ENCODE measurements around the gene RORB.

RORB gene

DNA sequence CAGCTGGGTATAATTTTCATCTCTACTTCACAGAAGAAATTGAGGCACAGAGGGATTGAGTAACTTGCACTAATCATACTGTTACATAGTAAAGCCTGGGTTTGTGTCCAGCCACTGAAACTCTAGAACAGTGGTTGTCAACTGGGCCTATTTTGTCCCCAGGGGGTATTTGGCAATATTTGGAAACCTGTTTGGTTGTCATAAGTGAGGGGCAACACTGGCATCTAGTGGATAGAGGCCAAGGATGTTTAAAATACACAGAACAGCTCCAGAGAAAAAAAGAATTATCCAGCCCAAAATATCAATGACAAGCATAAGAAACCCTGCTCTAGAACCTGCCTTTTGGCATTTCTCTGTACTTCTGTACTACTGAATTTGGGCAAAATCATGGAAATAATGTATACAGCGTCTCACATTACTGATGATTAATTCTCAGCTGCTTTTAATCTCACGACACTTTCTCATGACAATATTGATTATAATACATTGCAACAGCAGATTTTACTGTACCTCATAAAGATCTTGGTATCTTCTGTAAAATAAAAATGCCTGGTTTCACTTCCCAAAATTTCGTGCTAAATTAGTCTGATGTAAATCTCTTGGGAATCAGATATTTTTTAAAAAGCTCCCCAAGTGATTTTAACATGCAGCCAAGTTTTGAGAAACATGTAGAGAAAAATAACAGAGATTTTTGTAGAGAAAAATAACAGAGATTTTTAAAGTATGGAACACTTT is 112.7 kb downstream of the RORB start:
- H3K4me3 Mint-ChIP-seq, result no peak overlapping the region
- peaks cover 30% of the 10 kb centered on the region for H3K4me1 Mint-ChIP-seq
- ATAC-seq, result no peak
- no peaks in the 10 kb centered on the region for H3K27me3 Mint-ChIP-seq
- no peaks in the 10 kb centered on the region for H3K9me3 Mint-ChIP-seq
- no peaks in the 10 kb centered on the region for H3K36me3 Mint-ChIP-seq
- no peak overlapping the region for H3K27ac Mint-ChIP-seq

- no peaks in the 10 kb centered on the region for H3K9me3 Mint-ChIP-seq
- no peaks in the 10 kb centered on the region for H3K36me3 Mint-ChIP-seq
- peaks cover 30% of the 10 kb centered on the region for H3K4me1 Mint-ChIP-seq
- no peak overlapping the region for H3K4me3 Mint-ChIP-seq
- H3K27ac Mint-ChIP-seq, result peak overlapping the region; percentile 59
- H3K27me3 Mint-ChIP-seq, result no peaks in the 10 kb centered on the region
- no peak for ATAC-seq
Observed at GRCh38 chr9:74610523-74611061, 113.5 kb downstream of the RORB start.

- no peak overlapping the region for H3K4me3 Mint-ChIP-seq
- peaks cover 5% of the 10 kb centered on the region for H3K4me1 Mint-ChIP-seq
- no peaks in the 10 kb centered on the region for H3K36me3 Mint-ChIP-seq
- ATAC-seq, result no peak
- peaks cover 38% of the 10 kb centered on the region for H3K27me3 Mint-ChIP-seq
- no peaks in the 10 kb centered on the region for H3K9me3 Mint-ChIP-seq
- H3K27ac Mint-ChIP-seq, result no peak overlapping the region
Observed at GRCh38 chr9:74630228-74630627, 133.1 kb downstream of the RORB start.

DNA sequence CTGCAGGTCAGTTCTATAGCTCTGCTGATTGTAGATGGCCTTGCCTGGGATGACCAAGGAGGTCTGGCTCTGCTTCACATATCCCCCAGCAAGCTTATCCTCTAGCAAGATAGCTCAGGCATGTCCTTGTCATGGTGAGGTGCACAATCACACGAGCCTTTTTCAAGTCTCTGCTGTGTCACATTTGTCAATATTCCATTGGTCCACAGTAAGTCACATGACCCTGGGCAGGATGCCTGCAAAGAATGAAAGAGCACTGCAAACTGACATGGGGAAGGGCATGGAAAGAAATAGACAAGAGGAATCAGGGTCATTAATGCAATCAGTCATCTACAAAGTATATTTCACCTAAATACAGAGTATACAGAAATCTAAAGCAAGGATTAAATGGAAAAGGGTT is 142.0 kb downstream of the RORB start:
- no peaks in the 10 kb centered on the region for H3K4me1 Mint-ChIP-seq
- H3K9me3 Mint-ChIP-seq, result no peaks in the 10 kb centered on the region
- H3K36me3 Mint-ChIP-seq, result no peaks in the 10 kb centered on the region
- no peak overlapping the region for H3K27ac Mint-ChIP-seq
- no peaks in the 10 kb centered on the region for H3K27me3 Mint-ChIP-seq
- no peak overlapping the region for H3K4me3 Mint-ChIP-seq
- ATAC-seq, result no peak

DNA sequence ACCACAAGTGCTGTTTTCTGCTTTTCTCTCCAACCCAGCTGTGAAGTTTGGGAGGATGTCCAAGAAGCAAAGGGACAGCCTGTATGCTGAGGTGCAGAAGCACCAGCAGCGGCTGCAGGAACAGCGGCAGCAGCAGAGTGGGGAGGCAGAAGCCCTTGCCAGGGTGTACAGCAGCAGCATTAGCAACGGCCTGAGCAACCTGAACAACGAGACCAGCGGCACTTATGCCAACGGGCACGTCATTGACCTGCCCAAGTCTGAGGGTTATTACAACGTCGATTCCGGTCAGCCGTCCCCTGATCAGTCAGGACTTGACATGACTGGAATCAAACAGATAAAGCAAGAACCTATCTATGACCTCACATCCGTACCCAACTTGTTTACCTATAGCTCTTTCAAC is 145.2 kb downstream of the RORB start:
- H3K9me3 Mint-ChIP-seq, result no peaks in the 10 kb centered on the region
- no peaks in the 10 kb centered on the region for H3K4me1 Mint-ChIP-seq
- no peak overlapping the region for H3K4me3 Mint-ChIP-seq
- no peaks in the 10 kb centered on the region for H3K36me3 Mint-ChIP-seq
- ATAC-seq, result no peak
- no peak overlapping the region for H3K27ac Mint-ChIP-seq
- no peaks in the 10 kb centered on the region for H3K27me3 Mint-ChIP-seq

GRCh38 chr9:74643303-74643923 is 146.3 kb downstream of the RORB start:
- no peak for ATAC-seq
- Mint-ChIP-seq H3K4me1 (no peaks in the 10 kb centered on the region), H3K4me3 (no peak overlapping the region), H3K27ac (no peak overlapping the region), H3K36me3 (no peaks in the 10 kb centered on the region), H3K9me3 (no peaks in the 10 kb centered on the region), H3K27me3 (no peaks in the 10 kb centered on the region)

GRCh38 chr9:74644023-74644422 is 146.9 kb downstream of the RORB start:
- Mint-ChIP-seq H3K27me3 (no peaks in the 10 kb centered on the region), H3K9me3 (no peaks in the 10 kb centered on the region), H3K4me1 (no peaks in the 10 kb centered on the region), H3K4me3 (no peak overlapping the region), H3K27ac (no peak overlapping the region), H3K36me3 (no peaks in the 10 kb centered on the region)
- no peak for ATAC-seq

GRCh38 chr9:74645007-74645639 is 148.0 kb downstream of the RORB start:
- no peaks in the 10 kb centered on the region for H3K4me1 Mint-ChIP-seq
- H3K27me3 Mint-ChIP-seq, result no peaks in the 10 kb centered on the region
- no peaks in the 10 kb centered on the region for H3K36me3 Mint-ChIP-seq
- no peaks in the 10 kb centered on the region for H3K9me3 Mint-ChIP-seq
- no peak overlapping the region for H3K27ac Mint-ChIP-seq
- H3K4me3 Mint-ChIP-seq, result no peak overlapping the region
- no peak for ATAC-seq

DNA sequence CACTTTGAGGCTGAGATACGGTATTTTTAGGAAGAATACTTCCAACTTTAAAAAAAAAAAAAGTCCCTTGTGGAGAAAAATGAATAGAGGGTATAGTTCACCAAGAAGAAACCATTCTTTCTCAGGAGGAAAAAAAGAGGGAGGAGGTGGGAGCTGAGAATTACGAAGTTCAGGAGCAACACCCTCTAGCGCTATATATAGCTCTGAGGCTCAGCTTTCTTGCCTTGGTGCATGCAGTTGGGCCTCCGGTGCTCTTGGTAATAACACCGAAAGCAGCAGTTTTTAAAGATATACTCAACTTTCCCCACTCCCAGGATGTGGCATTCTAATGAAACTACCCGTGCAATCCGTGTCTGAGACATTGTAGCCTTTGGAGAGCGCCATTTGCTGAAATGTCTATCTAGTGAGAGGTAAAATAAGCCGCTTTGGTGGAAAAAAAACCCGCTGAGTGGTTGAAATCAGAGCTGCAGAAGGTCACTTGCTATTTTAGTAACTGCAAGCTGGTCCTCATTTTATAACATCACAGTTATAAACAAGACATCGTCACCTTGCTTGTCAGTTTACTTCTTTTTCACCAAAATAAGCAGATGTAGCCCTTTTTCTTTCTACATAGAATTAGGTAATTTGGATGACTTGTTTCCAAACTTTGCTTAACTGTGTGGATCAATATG is 156.4 kb downstream of the RORB start:
- Mint-ChIP-seq H3K27ac (no peak overlapping the region), H3K4me3 (no peak overlapping the region), H3K27me3 (peaks cover 11% of the 10 kb centered on the region), H3K4me1 (no peaks in the 10 kb centered on the region), H3K36me3 (no peaks in the 10 kb centered on the region), H3K9me3 (no peaks in the 10 kb centered on the region)
- no peak for ATAC-seq

DNA sequence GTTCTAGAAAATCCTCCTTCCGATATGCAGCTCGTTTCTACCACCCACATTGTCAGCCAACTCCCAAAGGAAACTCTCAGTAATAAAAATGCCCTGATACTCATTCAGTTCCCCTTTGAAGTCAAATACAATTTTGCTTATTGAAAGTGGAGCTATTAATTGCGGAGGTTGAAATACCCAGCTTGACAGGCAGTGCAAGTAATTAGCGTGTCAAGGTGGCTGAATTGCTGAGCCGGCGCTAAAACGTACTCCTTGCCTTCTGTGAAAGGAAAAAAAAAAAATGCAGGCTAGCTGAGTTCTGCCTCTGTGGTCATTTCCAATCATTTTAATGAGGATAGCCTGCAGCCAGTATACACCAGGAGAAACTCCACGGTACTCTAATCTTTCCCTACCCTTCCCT is 165.5 kb downstream of the RORB start:
- no peak for ATAC-seq
- H3K4me1 Mint-ChIP-seq, result no peaks in the 10 kb centered on the region
- H3K9me3 Mint-ChIP-seq, result no peaks in the 10 kb centered on the region
- no peaks in the 10 kb centered on the region for H3K27me3 Mint-ChIP-seq
- no peak overlapping the region for H3K4me3 Mint-ChIP-seq
- no peaks in the 10 kb centered on the region for H3K36me3 Mint-ChIP-seq
- H3K27ac Mint-ChIP-seq, result no peak overlapping the region

DNA sequence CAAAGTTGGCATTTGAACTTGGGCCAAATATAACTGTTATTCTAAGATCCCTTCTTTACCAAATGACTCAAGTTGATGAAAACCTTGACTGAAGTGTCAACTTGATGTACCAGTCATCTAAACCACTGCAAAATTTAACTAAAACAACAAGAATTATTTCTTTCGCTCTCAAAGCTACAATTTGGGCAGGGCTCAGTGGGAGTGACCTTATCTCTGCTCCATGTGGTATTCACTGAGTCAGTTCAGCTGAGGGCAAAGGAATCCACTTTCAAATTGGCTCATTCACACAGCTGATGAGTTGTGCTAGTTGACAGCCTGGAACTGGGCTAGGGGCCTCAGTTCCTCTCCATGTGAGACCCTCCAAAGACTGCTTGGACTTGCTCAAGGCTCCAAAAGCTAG is 166.3 kb downstream of the RORB start:
- no peaks in the 10 kb centered on the region for H3K4me1 Mint-ChIP-seq
- no peak overlapping the region for H3K27ac Mint-ChIP-seq
- no peaks in the 10 kb centered on the region for H3K36me3 Mint-ChIP-seq
- H3K9me3 Mint-ChIP-seq, result no peaks in the 10 kb centered on the region
- ATAC-seq, result no peak
- H3K27me3 Mint-ChIP-seq, result no peaks in the 10 kb centered on the region
- no peak overlapping the region for H3K4me3 Mint-ChIP-seq

- H3K27ac Mint-ChIP-seq, result no peak overlapping the region
- H3K4me1 Mint-ChIP-seq, result no peaks in the 10 kb centered on the region
- H3K4me3 Mint-ChIP-seq, result no peak overlapping the region
- no peaks in the 10 kb centered on the region for H3K27me3 Mint-ChIP-seq
- H3K9me3 Mint-ChIP-seq, result no peaks in the 10 kb centered on the region
- ATAC-seq, result no peak
- no peaks in the 10 kb centered on the region for H3K36me3 Mint-ChIP-seq
Observed at GRCh38 chr9:74666625-74667316, 169.6 kb downstream of the RORB start.

DNA sequence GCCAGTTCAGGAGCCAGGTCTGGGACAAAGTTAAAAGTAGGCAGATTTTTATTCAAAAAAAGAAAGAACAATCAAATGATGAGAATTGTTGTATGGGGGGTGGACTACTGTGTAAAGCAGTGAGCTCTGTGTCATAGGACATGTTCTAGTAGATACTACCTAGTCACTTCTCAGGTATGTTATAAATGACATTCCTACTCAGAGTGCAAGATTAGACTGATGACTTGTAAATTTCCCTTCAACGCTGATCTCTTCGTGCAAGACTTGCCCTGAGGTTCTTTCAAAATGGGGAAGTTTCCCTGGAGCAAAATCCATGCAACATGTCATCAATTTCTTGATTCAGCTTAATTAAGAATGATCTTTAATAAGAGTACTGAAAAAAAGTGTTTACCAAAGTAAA is 175.1 kb downstream of the RORB start:
- Mint-ChIP-seq H3K4me1 (no peaks in the 10 kb centered on the region), H3K27me3 (no peaks in the 10 kb centered on the region), H3K27ac (no peak overlapping the region), H3K9me3 (no peaks in the 10 kb centered on the region), H3K36me3 (no peaks in the 10 kb centered on the region), H3K4me3 (no peak overlapping the region)
- no peak for ATAC-seq

GRCh38 chr9:74674077-74674476 is 176.9 kb downstream of the RORB start:
- Mint-ChIP-seq H3K27ac (no peak overlapping the region), H3K36me3 (no peaks in the 10 kb centered on the region), H3K27me3 (no peaks in the 10 kb centered on the region), H3K9me3 (no peaks in the 10 kb centered on the region), H3K4me1 (no peaks in the 10 kb centered on the region), H3K4me3 (no peak overlapping the region)
- ATAC-seq, result no peak

DNA sequence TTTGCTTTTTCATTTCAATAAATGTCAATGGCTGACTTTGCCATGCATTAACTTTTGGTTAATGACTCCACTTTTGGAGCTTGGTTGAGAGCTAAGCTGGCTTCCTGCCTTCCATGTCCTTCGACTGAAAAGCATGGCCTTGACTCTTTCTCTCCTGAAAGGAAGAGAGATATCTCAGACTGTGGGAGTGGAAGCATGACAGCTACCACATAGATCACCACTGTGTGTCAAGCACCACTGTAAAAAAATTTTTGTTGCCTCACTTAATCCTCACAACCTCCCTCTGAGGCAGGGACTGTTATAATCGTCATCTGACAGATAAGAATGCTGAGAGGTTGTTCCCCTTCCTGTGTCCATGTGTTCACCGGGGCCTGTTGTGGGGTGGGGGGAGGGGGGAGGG is 184.8 kb downstream of the RORB start:
- H3K36me3 Mint-ChIP-seq, result no peaks in the 10 kb centered on the region
- H3K27me3 Mint-ChIP-seq, result no peaks in the 10 kb centered on the region
- H3K27ac Mint-ChIP-seq, result no peak overlapping the region
- no peaks in the 10 kb centered on the region for H3K9me3 Mint-ChIP-seq
- H3K4me1 Mint-ChIP-seq, result no peaks in the 10 kb centered on the region
- ATAC-seq, result no peak
- no peak overlapping the region for H3K4me3 Mint-ChIP-seq
